ENCODE results near the gene TMEM123.
"Not testable (repeated sequence)": the region's sequence is repeated elsewhere in the genome, so short reads cannot be mapped to it uniquely, and the experiment has no call there.

TMEM123 gene

GRCh38 chr11:102436976-102437375 lies 15.6 kb downstream of the TMEM123 start:
- Histone ChIP-seq H3K9me3 (ENCODE audit: low read length) (peaks cover 15% of the 10 kb centered on the region), H3K4me3 (ENCODE audit: low read length) (no peak overlapping the region), H2AFZ (ENCODE audit: low read depth, low read length) (no peak overlapping the region), H3K4me1 (ENCODE audit: insufficient read depth, low read length) (no peaks in the 10 kb centered on the region), H3K27me3 (ENCODE audit: insufficient read depth, low read length) (no peaks in the 10 kb centered on the region), H3K36me3 (ENCODE audit: insufficient read depth, low read length) (peaks cover 6% of the 10 kb centered on the region)

GRCh38 chr11:102436561-102436960 lies 16.0 kb downstream of the TMEM123 start:
- H3K9me3 ChIP-seq (ENCODE audit: low read length), result peaks cover 15% of the 10 kb centered on the region
- no peak overlapping the region for H3K4me3 ChIP-seq (ENCODE audit: low read length)
- H3K27me3 ChIP-seq (ENCODE audit: insufficient read depth, low read length), result no peaks in the 10 kb centered on the region
- no peak overlapping the region for H2AFZ ChIP-seq (ENCODE audit: low read depth, low read length)
- peaks cover 6% of the 10 kb centered on the region for H3K36me3 ChIP-seq (ENCODE audit: insufficient read depth, low read length)
- no peaks in the 10 kb centered on the region for H3K4me1 ChIP-seq (ENCODE audit: insufficient read depth, low read length)

- Histone ChIP-seq H2AFZ (ENCODE audit: low read depth, low read length) (no peak overlapping the region), H3K27me3 (ENCODE audit: insufficient read depth, low read length) (no peaks in the 10 kb centered on the region), H3K36me3 (ENCODE audit: insufficient read depth, low read length) (peaks cover 6% of the 10 kb centered on the region), H3K4me1 (ENCODE audit: insufficient read depth, low read length) (no peaks in the 10 kb centered on the region), H3K4me3 (ENCODE audit: low read length) (no peak overlapping the region), H3K9me3 (ENCODE audit: low read length) (peaks cover 15% of the 10 kb centered on the region)
Measured at GRCh38 chr11:102435688-102436087, 16.9 kb downstream of the TMEM123 start.

GRCh38 chr11:102433571-102433970 lies 19.0 kb downstream of the TMEM123 start:
- peaks cover 15% of the 10 kb centered on the region for H3K9me3 ChIP-seq (ENCODE audit: low read length)
- not testable (repeated sequence) for H2AFZ ChIP-seq (ENCODE audit: low read depth, low read length); H3K4me1 ChIP-seq (ENCODE audit: insufficient read depth, low read length); H3K36me3 ChIP-seq (ENCODE audit: insufficient read depth, low read length); H3K27me3 ChIP-seq (ENCODE audit: insufficient read depth, low read length); H3K4me3 ChIP-seq (ENCODE audit: low read length)

GRCh38 chr11:102432560-102432959 lies 20.0 kb downstream of the TMEM123 start:
- not testable (repeated sequence) for H3K27me3 ChIP-seq (ENCODE audit: insufficient read depth, low read length); H3K36me3 ChIP-seq (ENCODE audit: insufficient read depth, low read length); H3K4me3 ChIP-seq (ENCODE audit: low read length); H3K4me1 ChIP-seq (ENCODE audit: insufficient read depth, low read length); H2AFZ ChIP-seq (ENCODE audit: low read depth, low read length)
- peaks cover 12% of the 10 kb centered on the region for H3K9me3 ChIP-seq (ENCODE audit: low read length)

- H3K4me3 ChIP-seq (ENCODE audit: low read length), result no peak overlapping the region
- H3K4me1 ChIP-seq (ENCODE audit: insufficient read depth, low read length), result peaks cover 7% of the 10 kb centered on the region
- peaks cover 12% of the 10 kb centered on the region for H3K9me3 ChIP-seq (ENCODE audit: low read length)
- no peaks in the 10 kb centered on the region for H3K27me3 ChIP-seq (ENCODE audit: insufficient read depth, low read length)
- H3K36me3 ChIP-seq (ENCODE audit: insufficient read depth, low read length), result peaks cover 2% of the 10 kb centered on the region
- H2AFZ ChIP-seq (ENCODE audit: low read depth, low read length), result no peak overlapping the region
Measured at GRCh38 chr11:102431404-102431803, 21.2 kb downstream of the TMEM123 start.

- Histone ChIP-seq H3K4me1 (ENCODE audit: insufficient read depth, low read length) (peaks cover 7% of the 10 kb centered on the region), H3K9me3 (ENCODE audit: low read length) (peaks cover 12% of the 10 kb centered on the region), H3K4me3 (ENCODE audit: low read length) (no peak overlapping the region), H2AFZ (ENCODE audit: low read depth, low read length) (no peak overlapping the region), H3K27me3 (ENCODE audit: insufficient read depth, low read length) (no peaks in the 10 kb centered on the region), H3K36me3 (ENCODE audit: insufficient read depth, low read length) (no peaks in the 10 kb centered on the region)
Measured at GRCh38 chr11:102430158-102430836, 22.3 kb downstream of the TMEM123 start.

- H3K4me3 ChIP-seq (ENCODE audit: low read length), result no peak overlapping the region
- H3K9me3 ChIP-seq (ENCODE audit: low read length), result peaks cover 12% of the 10 kb centered on the region
- H3K27me3 ChIP-seq (ENCODE audit: insufficient read depth, low read length), result no peaks in the 10 kb centered on the region
- H2AFZ ChIP-seq (ENCODE audit: low read depth, low read length), result no peak overlapping the region
- no peaks in the 10 kb centered on the region for H3K36me3 ChIP-seq (ENCODE audit: insufficient read depth, low read length)
- peaks cover 7% of the 10 kb centered on the region for H3K4me1 ChIP-seq (ENCODE audit: insufficient read depth, low read length)
Measured at GRCh38 chr11:102429691-102430090, 22.9 kb downstream of the TMEM123 start.

- Histone ChIP-seq H3K4me3 (ENCODE audit: low read length) (no peak overlapping the region), H3K27me3 (ENCODE audit: insufficient read depth, low read length) (no peaks in the 10 kb centered on the region), H3K9me3 (ENCODE audit: low read length) (peaks cover 12% of the 10 kb centered on the region), H3K36me3 (ENCODE audit: insufficient read depth, low read length) (no peaks in the 10 kb centered on the region), H2AFZ (ENCODE audit: low read depth, low read length) (no peak overlapping the region), H3K4me1 (ENCODE audit: insufficient read depth, low read length) (peaks cover 7% of the 10 kb centered on the region)
Measured at GRCh38 chr11:102429226-102429625, 23.3 kb downstream of the TMEM123 start.

- Histone ChIP-seq H3K4me3 (ENCODE audit: low read length) (no peak overlapping the region), H3K9me3 (ENCODE audit: low read length) (peaks cover 12% of the 10 kb centered on the region), H2AFZ (ENCODE audit: low read depth, low read length) (no peak overlapping the region), H3K36me3 (ENCODE audit: insufficient read depth, low read length) (no peaks in the 10 kb centered on the region), H3K27me3 (ENCODE audit: insufficient read depth, low read length) (no peaks in the 10 kb centered on the region), H3K4me1 (ENCODE audit: insufficient read depth, low read length) (peaks cover 10% of the 10 kb centered on the region)
Measured at GRCh38 chr11:102428696-102429095, 23.9 kb downstream of the TMEM123 start.

GRCh38 chr11:102427068-102427467 lies 25.5 kb downstream of the TMEM123 start:
- peaks cover 12% of the 10 kb centered on the region for H3K4me1 ChIP-seq (ENCODE audit: insufficient read depth, low read length)
- no peaks in the 10 kb centered on the region for H3K27me3 ChIP-seq (ENCODE audit: insufficient read depth, low read length)
- no peak overlapping the region for H3K4me3 ChIP-seq (ENCODE audit: low read length)
- H3K9me3 ChIP-seq (ENCODE audit: low read length), result no peaks in the 10 kb centered on the region
- H2AFZ ChIP-seq (ENCODE audit: low read depth, low read length), result no peak overlapping the region
- H3K36me3 ChIP-seq (ENCODE audit: insufficient read depth, low read length), result no peaks in the 10 kb centered on the region

GRCh38 chr11:102426570-102426969 lies 26.0 kb downstream of the TMEM123 start:
- no peaks in the 10 kb centered on the region for H3K36me3 ChIP-seq (ENCODE audit: insufficient read depth, low read length)
- H3K27me3 ChIP-seq (ENCODE audit: insufficient read depth, low read length), result no peaks in the 10 kb centered on the region
- H3K4me1 ChIP-seq (ENCODE audit: insufficient read depth, low read length), result peaks cover 13% of the 10 kb centered on the region
- H3K9me3 ChIP-seq (ENCODE audit: low read length), result no peaks in the 10 kb centered on the region
- H3K4me3 ChIP-seq (ENCODE audit: low read length), result no peak overlapping the region
- H2AFZ ChIP-seq (ENCODE audit: low read depth, low read length), result no peak overlapping the region

GRCh38 chr11:102426000-102426399 lies 26.6 kb downstream of the TMEM123 start:
- H3K36me3 ChIP-seq (ENCODE audit: insufficient read depth, low read length), result no peaks in the 10 kb centered on the region
- H3K4me1 ChIP-seq (ENCODE audit: insufficient read depth, low read length), result peaks cover 19% of the 10 kb centered on the region
- H3K27me3 ChIP-seq (ENCODE audit: insufficient read depth, low read length), result no peaks in the 10 kb centered on the region
- no peak overlapping the region for H3K4me3 ChIP-seq (ENCODE audit: low read length)
- H2AFZ ChIP-seq (ENCODE audit: low read depth, low read length), result no peak overlapping the region
- no peaks in the 10 kb centered on the region for H3K9me3 ChIP-seq (ENCODE audit: low read length)

- H2AFZ ChIP-seq (ENCODE audit: low read depth, low read length), result no peak overlapping the region
- no peaks in the 10 kb centered on the region for H3K36me3 ChIP-seq (ENCODE audit: insufficient read depth, low read length)
- H3K9me3 ChIP-seq (ENCODE audit: low read length), result no peaks in the 10 kb centered on the region
- no peaks in the 10 kb centered on the region for H3K27me3 ChIP-seq (ENCODE audit: insufficient read depth, low read length)
- H3K4me3 ChIP-seq (ENCODE audit: low read length), result no peak overlapping the region
- peaks cover 13% of the 10 kb centered on the region for H3K4me1 ChIP-seq (ENCODE audit: insufficient read depth, low read length)
Measured at GRCh38 chr11:102423936-102424335, 28.6 kb downstream of the TMEM123 start.
